Activated CD4-positive, alpha-beta T cell treated with anti-CD3 and anti-CD28 coated beads for 4 hours (primary cell): ENCODE results near the gene DNAJC4.

Experiments
- DNase-seq, 2 donors: peaks; one replicate each; pipeline ENCODE4 v3.0.0-alpha.2; 2020

DNAJC4 gene, protein sequence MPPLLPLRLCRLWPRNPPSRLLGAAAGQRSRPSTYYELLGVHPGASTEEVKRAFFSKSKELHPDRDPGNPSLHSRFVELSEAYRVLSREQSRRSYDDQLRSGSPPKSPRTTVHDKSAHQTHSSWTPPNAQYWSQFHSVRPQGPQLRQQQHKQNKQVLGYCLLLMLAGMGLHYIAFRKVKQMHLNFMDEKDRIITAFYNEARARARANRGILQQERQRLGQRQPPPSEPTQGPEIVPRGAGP

DNA sequence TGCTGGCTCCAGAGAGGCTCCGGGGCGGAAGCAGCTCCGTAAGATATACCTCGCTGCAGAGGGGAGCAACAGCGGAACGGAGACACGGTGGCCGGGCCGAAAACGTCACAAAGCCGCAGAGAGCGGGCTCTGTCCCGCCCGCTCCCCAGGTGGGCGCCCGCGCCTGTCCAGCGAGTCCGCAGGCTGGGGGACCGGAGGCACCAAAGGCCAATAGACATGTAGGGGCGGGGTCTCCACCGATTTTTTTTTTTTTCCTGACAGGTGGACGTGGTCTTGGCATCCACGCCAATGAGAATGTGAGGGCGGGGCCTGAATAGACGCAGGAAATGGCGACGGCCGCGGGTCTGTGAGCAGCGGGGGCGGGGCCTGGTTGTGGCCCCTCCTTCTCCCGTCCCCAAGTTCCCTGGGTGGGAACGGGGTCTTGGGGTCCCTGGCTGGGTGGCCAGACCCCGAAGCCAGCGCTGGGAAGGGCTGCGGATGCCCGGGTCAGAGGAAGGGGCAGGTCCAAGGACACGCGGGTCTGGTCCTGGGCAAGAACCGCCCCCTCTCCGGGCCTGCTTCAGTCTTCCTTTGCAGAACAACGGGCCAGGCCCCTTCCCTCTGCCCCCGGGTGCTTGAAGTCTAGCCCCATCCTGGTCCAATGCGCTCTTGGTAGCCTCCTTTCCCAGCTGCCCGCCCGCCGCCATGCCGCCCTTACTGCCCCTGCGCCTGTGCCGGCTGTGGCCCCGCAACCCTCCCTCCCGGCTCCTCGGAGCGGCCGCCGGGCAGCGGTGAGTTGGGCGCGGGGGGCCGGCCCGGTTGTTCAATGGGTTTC lies at the start of gene DNAJC4:
Gene DNAJC4, plus strand, starts transcription at position 378 of the 814 bp plus-strand sequence. Its CDS starts 307 bp downstream, at position 685.
- peak; percentile 81 to 85 for DNase-seq

DNA sequence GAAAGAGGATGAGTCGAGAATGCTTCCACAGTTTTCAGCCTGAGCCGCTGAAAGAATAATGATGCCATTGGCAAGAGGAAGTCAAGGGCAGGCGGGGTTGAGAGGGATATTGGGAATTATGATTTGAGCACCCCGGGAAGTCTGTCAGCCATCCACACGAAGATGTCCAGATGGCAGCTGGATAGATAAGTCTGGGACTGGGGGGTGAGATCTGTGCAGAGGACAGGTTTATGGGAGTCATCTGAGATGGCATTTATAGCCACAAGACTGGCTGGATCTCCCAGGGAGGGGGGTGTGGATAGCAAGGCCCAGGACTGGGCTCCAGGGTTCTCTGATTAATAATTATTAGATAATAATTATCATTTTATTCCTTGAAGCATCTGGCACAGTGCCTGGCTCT lies 49.5 kb upstream of the DNAJC4 start:
- no peak for DNase-seq

DNA sequence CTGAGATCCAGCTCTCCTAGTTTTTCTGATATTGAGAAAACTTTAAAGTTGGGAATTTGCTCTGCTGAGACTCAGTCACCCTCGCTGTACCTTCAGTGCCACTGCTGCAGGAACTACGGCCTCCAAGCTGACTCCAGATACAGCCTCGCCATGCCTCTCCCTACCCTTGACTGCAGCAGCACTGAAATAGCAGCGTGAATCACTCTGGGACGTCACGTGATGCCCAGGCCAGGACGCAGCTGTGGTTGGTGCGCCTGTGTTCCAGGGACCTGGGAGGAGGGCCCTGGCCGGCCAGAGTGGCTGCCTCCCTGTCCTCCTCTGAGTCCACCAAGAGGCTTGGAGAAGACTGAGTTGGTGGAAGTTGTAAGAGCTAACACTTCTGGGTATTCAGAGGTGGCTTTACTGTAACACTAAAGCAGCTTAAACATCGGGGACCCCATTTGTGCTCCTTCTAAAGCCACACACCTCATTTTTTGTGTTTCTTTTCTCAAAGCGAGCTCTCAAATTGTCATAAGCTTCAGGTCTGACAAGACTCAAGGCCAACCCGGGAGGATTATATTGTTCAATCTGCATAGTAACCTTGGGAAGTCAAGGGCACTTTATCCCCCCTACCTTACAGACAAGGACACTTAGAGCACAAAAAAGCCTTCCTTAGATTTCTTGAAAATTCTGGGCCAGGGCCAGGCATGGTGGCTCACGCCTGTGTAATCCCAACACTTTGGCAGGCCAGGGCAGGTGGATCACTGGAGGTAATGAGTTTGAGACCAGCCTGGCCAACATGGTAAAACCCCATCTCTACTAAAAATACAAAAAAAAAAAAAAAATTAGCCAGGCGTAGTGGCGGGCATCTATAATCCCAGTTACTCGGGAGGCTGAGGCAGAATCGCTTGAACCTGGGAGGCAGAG lies 48.6 kb upstream of the DNAJC4 start:
- peak; percentile 21 to 27 for DNase-seq

DNA sequence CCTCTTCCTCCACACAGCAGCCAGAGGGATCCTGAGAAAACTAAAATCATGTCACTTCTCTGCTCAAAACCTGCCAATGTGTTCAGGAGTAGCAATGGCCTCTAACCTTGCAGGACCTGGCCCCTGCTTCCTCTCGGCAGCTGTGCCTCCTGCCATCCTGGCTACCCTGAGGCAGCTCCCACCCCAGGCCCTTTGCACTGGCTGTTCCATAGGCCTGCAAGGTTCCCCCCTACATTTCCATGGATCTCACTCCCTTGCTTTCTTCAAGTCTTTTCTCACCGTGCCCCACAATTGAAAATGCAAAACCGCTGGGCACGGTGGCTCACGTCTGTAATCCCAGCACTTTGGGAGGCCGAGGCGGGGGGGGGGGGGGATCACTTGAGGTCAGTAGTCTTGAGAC lies 46.5 kb upstream of the DNAJC4 start:
- DNase-seq, result no peak

DNA sequence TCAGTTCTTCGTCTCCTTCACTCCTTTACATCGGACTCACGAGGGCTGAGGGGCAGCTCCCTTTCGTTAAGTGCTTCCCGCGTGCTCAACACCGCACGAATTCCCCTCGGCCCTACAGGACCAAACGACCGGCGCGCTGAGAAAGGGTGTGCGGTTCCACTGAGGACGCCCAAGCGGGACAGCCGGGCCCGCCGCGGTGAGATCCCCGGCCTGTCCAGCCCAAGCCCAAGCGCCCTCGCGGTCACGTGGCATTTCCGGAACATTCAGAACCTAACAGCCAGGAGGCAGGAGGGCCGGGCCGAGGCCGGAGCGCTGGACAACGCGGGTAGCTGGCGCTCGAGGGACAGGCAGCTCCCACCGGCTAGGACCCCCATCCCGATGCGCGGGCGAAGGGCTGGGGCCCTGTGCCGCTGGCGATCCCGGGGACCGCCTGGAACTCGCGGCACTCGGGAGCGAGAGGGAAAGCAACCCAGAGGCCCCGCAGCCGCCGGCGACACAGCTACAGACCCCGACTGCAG lies 45.1 kb upstream of the DNAJC4 start:
- DNase-seq, result no peak

DNA sequence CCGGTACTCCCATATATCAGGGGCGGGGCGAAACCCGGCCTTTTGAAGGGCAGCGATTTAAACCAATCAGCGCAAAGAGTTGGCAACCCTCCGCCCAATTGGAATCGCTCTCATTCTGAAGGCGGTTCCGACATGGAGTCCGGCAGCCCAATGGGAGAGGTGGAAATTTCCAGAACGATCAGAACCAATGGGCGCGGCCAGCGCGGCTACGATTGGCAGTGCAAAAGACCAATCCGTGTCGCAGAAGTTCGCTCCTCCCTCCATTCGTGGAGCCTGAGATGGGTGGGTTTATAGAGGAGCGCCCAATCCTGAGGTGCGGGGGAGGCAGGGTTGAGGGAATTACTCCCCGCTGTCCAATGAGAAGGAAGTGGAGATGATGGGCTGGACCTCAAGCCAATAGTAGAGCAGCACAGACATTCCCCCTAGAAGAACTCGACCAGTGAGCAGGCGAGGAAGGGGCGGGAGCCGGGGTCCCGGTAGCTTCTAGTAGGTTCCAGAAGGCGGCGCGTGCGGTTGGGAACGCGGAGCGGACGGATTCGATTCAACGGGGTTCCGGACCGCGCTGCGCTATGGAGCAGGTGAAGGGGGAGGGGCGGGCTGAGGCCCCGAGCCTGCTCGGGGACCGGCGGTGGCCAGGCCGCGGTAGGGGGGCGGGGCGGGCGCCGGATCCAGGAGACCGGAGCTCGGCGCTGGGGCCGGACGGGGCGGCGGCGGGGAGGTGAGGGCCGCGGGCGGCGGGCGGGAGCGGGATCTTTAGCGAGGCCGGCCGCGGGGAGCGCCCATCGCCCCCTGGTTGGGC lies 44.5 kb upstream of the DNAJC4 start, which contains the start of gene STIP1:
Gene STIP1, plus strand, starts transcription at position 479 of the 799 bp plus-strand sequence. Its CDS starts 91 bp downstream, at position 570.
- peak; percentile 98 to 99 for DNase-seq

DNA sequence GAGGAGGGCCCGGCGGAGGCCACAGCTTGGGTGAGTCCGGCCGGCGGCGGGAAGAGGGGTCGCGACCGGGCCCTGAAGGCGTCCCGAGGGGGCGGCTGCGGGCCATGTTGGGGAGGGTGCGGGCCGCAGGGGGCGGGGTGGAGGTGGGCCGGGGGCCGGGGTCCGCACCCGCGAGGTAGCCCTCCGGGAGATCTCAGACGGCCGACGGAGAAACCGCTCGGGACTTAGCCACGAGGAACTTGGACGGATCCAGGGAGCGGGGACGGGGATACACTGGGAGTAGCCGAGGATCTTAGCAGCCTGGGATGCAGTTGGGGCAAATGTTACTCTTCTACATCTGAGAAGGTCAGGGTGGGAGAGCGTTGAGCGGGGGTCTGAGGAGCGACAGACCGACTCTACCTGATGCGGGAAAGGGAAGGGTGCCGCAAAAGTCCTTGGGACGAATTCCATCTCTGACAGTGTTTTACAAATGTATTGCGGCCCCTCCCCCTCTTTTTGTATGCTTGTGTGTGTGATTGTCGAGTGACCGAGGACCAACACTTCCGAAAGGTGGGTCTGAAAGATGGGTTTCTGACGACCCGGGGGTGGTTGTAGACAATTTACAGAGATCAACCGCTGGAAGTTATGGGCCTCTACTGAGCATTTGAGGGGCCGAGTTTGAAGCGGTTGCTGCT lies 43.7 kb upstream of the DNAJC4 start:
- DNase-seq, result peak; percentile 34 to 40

DNA sequence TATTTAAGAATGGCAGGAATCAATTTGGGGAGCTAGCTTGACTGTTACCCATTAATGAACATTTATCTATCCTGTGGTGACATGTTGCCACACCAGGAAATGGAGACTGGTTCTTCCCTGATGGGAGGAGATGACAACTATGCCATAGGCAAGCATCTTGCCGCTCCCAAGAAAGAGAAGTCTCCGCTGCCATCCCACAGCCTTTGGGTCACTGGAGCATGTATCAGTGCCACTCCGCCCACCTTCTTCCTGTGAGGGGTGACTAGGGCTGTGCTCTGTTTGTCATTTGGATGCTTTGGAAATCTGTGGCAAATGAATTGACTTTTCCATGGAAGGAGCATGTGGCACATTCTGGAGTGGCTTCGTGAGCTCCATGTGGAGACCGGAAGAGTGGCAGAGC lies 37.9 kb upstream of the DNAJC4 start:
- no peak for DNase-seq

DNA sequence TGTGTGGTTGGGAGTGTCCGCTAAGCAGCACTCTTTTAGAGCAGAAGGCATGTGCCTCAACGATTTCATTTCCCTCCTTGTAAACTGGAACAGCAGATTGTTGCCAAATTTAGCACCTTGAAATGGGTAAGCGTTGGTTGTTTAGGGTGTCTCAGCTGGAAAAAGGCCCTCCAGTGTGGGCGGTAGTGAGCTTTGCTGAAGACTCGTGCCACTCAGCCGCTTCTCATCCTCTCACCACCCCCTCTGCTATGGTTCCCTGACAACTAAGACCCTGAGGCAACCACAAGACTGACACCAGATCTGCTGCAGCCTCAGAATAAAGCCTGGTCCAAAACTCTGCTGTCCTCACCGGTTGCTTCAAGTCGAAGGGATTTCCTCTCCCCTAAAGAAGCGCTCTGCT lies 33.7 kb upstream of the DNAJC4 start:
- no peak for DNase-seq

DNA sequence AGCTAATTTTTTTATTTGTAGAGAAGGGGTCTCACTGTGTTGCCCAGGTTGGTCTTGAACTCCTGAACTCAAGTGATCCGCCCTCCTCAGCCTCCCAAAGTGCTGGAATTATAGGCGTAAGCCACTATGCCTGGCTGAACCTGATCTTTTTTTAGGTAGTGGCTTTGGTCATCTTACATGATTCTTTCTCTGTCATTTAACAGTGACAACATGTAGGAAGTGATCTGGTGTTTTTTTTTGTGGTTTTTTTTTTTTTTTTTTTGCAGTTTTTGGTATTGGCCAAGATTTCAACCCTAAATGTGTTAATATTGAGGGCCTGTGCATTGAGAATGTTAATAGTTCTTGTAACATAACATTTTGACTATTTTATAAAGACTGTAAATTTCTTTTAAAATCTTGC lies 31.8 kb upstream of the DNAJC4 start:
- no peak for DNase-seq

DNA sequence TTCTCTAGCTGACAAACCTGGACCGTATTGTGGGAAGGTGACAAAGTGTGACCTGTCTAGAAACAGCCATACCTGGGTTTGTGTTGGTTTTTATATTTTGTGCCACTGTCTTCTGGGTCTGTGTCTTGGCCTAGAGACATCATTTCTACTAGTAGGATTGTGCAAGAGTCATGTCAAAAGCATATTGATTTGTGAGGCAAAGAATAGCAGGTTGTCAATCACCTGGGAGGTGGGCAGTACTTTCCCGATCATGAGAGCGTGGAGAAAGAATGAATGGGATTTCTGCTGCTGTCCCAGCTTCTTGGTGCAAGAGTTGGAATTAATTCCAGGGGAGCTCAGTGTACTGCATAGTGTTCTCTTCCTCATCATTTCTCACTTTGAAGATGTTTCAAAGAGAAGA lies 28.8 kb upstream of the DNAJC4 start:
- no peak for DNase-seq

DNA sequence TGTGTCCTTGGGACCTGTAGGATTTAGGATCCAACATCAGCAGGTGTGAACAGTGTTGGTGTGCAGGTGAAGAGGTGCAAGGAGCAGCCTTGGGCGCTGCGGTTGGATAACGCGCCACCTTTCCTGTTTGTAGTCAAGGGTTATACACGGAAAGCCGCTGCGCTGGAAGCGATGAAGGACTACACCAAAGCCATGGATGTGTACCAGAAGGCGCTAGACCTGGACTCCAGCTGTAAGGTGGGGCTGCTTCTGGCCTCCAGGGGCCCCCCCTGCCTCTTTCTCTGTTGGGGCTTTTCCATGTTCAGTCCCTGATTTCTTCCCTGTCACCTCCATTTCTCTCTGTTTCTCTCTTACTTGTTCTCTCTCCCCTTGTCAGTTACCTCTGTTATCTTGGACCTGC lies 27.4 kb upstream of the DNAJC4 start:
- no peak for DNase-seq

DNA sequence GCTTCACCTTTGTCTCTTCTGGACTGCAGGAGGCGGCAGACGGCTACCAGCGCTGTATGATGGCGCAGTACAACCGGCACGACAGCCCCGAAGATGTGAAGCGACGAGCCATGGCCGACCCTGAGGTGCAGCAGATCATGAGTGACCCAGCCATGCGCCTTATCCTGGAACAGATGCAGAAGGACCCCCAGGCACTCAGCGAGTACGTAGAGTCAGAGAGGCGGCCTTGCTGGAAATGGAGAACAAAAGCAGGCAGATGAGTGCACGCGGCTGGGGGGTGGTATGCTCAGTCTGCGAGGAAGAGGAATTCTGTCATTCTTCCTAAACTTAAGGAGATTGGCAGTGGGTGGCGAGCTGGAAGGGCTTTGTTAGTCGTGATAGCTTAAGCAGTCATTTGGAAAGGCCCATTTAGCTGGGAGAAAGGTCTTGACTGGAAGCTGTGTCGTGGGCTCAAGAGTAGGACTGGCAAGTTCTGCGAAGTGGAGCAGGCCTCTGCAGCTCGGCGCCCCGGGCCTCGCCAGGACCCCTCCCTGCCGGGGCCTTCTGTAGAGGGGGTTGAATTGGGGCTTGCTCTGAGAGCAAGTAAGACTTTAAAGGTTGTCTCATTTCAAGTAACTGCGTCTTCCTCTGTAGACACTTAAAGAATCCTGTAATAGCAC lies 26.8 kb upstream of the DNAJC4 start:
- no peak for DNase-seq

DNA sequence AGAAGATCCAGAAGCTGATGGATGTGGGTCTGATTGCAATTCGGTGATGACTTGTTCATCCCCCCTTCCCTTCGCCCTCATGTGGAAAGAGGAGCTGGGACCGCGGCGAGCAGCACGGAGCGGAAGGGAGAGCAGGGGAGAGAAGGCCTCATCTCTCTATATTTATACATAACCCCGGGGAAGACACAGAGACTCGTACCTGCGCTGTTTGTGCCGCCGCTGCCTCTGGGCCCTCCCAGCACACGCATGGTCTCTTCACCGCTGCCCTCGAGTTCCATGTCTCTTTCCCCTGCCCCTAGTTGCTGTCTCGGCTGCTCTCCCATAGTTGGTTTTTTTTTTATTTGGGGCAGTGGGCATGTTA lies 26.3 kb upstream of the DNAJC4 start:
- DNase-seq, result no peak

DNA sequence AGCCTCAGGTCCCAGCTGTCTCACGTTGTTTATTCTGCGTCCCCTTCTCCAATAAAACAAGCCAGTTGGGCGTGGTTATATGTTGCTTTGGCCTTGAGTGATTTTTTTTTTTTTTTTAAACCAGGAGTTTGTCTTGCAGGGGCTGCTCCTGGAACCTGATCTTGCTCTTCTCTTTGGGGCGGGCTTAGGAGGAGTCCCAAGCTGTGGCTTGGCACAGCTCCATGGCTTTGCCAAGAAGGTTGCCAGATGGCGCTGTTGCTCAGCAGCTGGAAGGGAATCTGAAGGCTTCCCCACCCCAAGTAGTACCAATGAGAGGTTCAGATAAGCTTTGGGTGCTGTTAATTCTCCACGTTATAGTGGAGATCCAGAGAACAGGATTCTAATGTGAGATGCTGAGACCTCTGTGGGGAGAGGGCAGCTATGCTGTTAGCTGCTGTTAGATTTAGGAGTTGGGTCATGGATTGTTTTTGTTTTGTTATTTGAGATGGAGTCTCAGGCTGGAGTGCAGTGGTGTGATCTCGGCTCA lies 25.8 kb upstream of the DNAJC4 start:
- DNase-seq, result peak; percentile 82 to 85

DNA sequence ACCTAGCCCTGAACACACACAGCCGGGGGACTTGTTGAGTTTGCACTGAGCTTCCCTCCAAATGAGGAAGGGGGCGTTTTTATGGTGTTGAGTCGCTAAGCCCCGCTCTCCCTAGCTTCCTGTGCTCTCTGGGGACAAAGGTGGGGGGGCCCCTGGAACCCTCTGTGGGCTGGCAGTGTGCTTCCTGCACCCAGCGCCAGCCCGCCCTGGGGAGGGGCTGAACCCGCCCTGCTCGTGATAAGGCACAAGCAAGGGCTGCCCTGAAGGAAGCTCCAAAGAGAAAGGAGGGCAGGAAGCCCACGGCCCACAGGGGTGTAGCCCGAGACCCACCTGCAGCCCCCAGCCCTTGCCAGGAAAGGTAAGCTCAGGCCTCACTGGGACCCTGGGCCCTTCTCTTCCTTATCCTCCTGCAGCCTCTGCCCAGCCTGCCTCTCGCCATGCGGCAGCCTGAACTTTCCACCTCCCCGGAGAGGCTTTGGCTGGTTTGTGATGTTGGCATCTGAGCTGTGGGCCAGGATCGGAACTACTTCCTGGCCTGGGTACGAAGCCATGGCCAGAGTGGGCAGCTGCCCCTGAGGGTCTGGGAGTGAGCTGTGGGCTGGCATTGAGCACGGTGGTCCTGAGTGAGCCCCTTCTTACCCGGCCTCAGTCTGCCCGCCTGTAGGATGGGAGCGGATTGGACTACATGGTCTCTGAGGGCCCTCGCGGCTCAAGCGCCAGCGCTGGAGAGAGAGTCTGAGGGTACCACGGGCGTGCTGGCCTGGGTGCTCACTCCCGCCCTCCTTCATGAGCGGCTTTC lies 23.7 kb upstream of the DNAJC4 start, which contains the start of gene FERMT3:
Gene FERMT3, plus strand, starts transcription at position 265 of the 799 bp plus-strand sequence. CDS start 644 bp downstream, outside the sequence.
- DNase-seq, result peak; percentile 69 to 77

DNA sequence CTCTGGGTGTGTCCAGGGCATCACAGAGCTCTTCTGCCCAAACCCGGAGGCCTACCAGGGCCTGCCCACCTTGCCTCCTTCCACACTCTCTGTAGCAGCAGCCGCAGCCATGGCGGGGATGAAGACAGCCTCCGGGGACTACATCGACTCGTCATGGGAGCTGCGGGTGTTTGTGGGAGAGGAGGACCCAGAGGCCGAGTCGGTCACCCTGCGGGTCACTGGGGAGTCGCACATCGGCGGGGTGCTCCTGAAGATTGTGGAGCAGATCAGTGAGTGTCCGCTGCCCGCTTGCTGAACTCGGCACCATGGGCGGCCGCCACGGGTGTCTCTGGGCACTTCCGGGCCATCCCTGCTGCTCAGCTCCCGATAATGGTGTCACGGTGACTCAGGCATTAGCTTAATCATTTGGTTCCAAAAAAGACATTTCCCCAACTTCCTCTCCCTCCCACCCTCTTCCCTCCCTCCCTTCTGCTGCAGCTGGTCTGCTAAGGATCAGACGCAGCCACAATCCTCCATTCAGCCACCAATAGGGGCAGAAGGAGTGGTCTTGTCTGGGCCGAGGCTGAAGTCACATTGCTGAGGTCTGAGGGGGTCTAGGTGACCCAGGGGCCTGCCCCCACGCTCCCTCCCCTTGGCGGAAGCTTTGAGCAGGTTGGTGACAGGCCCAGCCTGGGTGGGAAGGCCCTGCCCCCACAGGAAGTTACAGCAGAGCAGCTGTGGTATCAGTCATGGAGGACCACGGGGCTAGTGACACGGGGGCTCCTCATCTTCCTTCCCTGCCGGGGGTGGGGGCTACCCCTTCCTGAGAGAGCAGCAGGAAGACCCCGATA lies 22.9 kb upstream of the DNAJC4 start:
- peak; percentile 79 to 84 for DNase-seq

DNA sequence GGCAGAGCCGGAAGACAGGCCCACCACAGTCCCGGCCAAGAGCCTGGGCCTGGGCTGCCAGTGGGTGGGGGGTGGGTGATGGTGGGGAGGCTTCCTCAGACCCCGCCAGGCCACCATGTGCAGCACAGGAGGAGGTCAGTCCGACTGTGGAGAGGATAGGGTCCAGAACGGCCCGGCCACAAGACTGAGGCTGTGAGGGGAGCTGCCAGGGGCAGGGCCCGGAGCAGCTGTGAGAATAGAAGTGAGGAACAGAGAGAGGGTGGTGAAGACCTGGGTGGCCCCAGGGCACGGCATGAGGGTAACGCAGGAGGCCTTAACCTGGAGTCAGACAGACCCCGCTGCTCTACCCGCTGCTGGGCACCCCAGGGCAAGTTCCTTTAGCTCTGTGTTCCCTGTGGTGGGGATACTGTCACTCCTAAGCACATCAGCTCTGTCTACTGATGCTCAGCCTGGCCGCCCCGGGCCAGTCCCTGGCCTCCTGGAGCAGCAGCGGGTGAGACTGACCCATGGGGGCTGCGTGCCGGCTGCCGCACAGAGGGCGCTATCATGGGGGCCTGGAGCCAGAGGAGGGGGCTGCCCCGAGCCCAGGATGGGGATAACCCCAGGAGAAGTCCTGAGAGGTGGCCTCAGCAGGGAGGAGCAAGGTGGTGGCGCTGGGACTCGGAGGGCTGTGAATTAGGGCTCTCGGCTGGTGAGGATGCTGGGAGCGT lies 22.1 kb upstream of the DNAJC4 start:
- DNase-seq, result no peak
